Gastrocnemius medialis (tissue), 4 donors: Measurements from ENCODE around the gene OPA1.

Experiments used
- POLR2A ChIP-seq, 2 donors: fragments of 450-650 bp; IDR thresholded peaks; one replicate each; pipeline ENCODE4 v1.6.1; 2017; ENCODE audit warnings: antibody characterized with exemption in 2 of 2, mild to moderate bottlenecking in 2 of 2, moderate library complexity in 2 of 2
- TF ChIP-seq, protein P1 (sequence below), 5 experiments: fragments of 450-650 bp in 3 of 5; fragments of 200-600 bp in 2 of 5; sonication (generic) in 2 of 5; IDR thresholded peaks in 4 of 5; conservative IDR thresholded peaks in 1 of 5; 1 replicate in 4 of 5; 2 replicates in 1 of 5; pipeline ENCODE4 v1.5.1; 2016 to 2019; ENCODE audit warnings: antibody characterized with exemption in 5 of 5, mild to moderate bottlenecking in 3 of 5, moderate library complexity in 3 of 5

DNA sequence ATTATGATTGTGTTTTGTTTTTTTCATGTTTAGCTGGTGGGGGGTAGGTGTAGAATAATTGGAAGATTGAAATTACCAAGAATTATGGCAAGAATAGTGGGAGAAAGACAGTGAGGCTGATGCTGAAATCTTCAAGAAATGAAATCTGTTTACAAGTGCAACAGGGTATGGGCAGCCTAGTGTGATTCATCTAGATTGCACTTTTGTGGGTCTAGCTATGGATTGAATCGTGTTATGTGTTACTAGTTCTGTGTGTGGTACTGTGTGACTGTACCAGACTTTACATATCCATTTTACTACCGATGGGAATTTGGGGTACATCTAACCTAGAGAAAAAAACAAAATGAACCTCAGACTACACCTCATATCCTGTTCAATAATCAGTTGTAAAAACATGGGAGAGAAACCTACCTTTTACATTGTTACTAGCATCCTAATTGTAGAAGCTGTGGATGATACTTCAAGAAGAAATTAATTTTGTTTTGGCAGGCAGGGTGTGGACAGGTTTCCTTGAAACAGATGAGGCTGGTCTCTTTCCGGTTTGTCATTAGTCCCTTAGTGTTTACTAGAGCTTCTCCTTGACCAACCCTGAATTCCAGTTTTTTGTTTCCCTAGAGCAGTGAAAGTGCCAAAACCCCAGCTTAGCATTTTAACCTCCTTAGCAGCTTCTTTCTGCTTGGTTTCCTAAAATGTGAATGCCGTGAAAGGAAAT, 47.9 kb downstream of the OPA1 start:
- TF ChIP-seq POLR2A (IDR thresholded peaks at IDR 0.05), result no peak
- TF ChIP-seq, protein P1, sequence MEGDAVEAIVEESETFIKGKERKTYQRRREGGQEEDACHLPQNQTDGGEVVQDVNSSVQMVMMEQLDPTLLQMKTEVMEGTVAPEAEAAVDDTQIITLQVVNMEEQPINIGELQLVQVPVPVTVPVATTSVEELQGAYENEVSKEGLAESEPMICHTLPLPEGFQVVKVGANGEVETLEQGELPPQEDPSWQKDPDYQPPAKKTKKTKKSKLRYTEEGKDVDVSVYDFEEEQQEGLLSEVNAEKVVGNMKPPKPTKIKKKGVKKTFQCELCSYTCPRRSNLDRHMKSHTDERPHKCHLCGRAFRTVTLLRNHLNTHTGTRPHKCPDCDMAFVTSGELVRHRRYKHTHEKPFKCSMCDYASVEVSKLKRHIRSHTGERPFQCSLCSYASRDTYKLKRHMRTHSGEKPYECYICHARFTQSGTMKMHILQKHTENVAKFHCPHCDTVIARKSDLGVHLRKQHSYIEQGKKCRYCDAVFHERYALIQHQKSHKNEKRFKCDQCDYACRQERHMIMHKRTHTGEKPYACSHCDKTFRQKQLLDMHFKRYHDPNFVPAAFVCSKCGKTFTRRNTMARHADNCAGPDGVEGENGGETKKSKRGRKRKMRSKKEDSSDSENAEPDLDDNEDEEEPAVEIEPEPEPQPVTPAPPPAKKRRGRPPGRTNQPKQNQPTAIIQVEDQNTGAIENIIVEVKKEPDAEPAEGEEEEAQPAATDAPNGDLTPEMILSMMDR (IDR thresholded peaks at IDR 0.05 in 4 of 5, conservative IDR thresholded peaks at IDR 0.05 in 1 of 5), result no peak
